ENCODE measurements around the gene ROCK2.
A peak's percentile ranks its signal among the peaks of the same experiment; 100 is the strongest.

The ROCK2 gene

DNA sequence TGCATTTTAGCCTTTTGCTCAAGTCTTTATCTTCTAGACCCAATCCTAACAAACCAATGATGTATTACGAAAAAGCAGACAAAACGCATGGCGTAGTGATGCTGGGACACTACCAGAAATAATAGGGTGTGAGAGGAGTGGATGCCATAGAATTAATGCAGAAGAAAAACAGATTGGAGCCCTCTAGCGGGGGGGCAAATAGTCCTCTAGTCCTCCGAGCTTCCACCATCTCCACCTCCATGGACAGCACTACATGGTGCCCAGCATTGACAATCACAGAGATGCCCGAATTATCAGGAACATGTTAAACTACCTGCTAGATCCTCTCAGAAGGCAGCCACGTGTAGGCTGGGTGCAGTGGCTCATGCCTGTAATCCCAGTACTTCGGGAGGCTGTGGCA lies 15.4 kb upstream of the ROCK2 start:
- H3K27me3 ChIP-seq (ENCODE audit: insufficient read depth, low read length), result no peaks in the 10 kb centered on the region
- no peak overlapping the region for H3K4me3 ChIP-seq (ENCODE audit: low read length)
- H3K36me3 ChIP-seq (ENCODE audit: insufficient read depth, low read length), result no peaks in the 10 kb centered on the region
- no peak overlapping the region for H2AFZ ChIP-seq (ENCODE audit: low read depth, low read length)
- peaks cover 16% of the 10 kb centered on the region for H3K4me1 ChIP-seq (ENCODE audit: insufficient read depth, low read length)
- no peaks in the 10 kb centered on the region for H3K9me3 ChIP-seq (ENCODE audit: low read length)

DNA sequence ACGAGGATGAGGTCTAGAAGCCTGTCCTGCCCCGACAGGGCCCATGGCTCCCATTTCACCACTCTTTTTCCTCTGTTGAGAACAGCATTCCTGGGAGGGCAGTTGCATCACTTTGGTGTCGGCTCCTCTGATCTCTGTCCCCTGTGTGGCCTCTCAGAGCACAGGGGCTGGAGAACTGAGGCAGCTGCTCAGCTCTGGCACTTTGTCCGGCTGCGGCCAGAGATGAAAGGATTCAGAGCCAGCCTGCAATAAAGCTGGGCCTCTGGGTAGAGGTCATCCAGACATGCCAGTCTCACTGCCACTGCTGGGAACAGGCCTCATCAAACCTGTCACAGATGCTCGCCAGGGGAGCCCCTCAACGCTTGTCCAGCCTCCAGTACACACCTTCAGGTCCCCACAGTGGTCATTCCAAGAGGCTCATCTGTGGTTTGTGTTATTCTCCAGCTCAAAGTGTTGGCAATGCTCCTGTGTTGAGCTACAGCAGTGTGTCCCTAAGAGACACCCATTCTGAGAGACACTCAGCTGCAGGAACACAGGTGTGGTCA lies 13.1 kb upstream of the ROCK2 start:
- Histone ChIP-seq H3K4me3 (ENCODE audit: low read length) (no peak overlapping the region), H2AFZ (ENCODE audit: low read depth, low read length) (no peak overlapping the region), H3K36me3 (ENCODE audit: insufficient read depth, low read length) (no peaks in the 10 kb centered on the region), H3K4me1 (ENCODE audit: insufficient read depth, low read length) (peaks cover 16% of the 10 kb centered on the region), H3K27me3 (ENCODE audit: insufficient read depth, low read length) (no peaks in the 10 kb centered on the region), H3K9me3 (ENCODE audit: low read length) (no peaks in the 10 kb centered on the region)

DNA sequence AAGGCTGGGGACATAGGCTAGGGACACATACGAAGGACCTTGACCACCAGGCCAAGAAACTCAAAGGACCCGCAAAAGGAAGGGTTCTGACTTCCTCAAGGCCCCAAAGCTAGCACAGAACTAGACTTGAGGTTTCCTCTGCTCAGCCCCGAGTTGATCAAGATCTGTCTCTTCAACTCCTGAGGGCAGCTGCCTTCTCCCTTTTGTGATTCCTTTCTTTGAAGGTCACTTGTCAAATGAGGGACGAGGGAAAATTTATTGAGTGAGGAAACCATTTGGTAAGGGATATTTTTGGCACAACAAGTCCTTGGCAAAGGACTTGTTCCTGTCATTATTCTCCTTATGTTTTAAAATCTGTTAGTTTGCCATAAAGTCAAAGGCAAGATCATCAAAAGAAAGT lies 12.3 kb upstream of the ROCK2 start:
- no peak overlapping the region for H3K4me3 ChIP-seq (ENCODE audit: low read length)
- peaks cover 2% of the 10 kb centered on the region for H3K9me3 ChIP-seq (ENCODE audit: low read length)
- no peak overlapping the region for H2AFZ ChIP-seq (ENCODE audit: low read depth, low read length)
- H3K27me3 ChIP-seq (ENCODE audit: insufficient read depth, low read length), result no peaks in the 10 kb centered on the region
- peaks cover 16% of the 10 kb centered on the region for H3K4me1 ChIP-seq (ENCODE audit: insufficient read depth, low read length)
- no peaks in the 10 kb centered on the region for H3K36me3 ChIP-seq (ENCODE audit: insufficient read depth, low read length)

DNA sequence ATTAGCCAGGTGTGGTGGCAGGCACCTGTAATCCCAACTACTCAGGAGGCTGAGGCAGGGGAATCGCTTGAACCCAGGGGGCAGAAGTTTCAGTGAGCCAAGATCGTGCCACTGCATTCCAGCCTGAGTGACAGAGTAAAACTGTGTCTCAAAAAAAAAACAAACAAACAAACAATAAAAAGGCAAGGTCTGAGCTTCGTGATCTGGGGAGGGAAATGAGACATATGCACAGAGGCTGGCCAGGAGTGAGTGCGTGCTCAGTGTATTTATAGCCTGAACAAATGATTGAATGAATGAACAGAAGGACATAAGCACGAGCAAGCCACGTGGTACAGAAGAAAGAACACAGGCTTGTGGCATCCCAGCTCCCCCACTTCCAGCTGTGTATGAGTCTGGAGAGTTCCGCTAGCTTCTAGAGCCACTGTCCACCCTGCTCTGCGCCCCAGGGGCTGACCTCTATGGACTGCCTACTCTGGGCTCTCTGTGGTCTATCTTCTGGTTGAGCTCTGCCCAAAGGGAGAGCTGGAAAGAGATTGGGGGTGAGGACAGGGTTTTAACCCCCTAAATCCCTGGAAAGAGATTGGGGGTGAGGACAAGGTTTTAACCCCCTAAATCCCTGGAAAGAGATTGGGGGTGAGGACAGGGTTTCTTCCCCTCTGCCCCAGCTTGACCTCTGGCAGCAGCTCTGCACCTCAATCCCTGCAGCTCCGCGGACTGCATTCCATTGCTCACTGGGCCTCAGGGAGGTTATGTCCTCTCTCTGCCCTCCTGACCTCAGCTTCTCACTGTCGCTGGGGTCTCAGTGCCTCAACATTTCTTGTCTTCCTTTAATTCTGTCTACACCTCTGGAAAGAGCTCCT lies 11.0 kb upstream of the ROCK2 start:
- H3K4me1 ChIP-seq (ENCODE audit: insufficient read depth, low read length), result peaks cover 16% of the 10 kb centered on the region
- no peaks in the 10 kb centered on the region for H3K27me3 ChIP-seq (ENCODE audit: insufficient read depth, low read length)
- H3K4me3 ChIP-seq (ENCODE audit: low read length), result no peak overlapping the region
- no peaks in the 10 kb centered on the region for H3K36me3 ChIP-seq (ENCODE audit: insufficient read depth, low read length)
- no peak overlapping the region for H2AFZ ChIP-seq (ENCODE audit: low read depth, low read length)
- peaks cover 2% of the 10 kb centered on the region for H3K9me3 ChIP-seq (ENCODE audit: low read length)

- Histone ChIP-seq H3K27me3 (ENCODE audit: insufficient read depth, low read length) (no peaks in the 10 kb centered on the region), H3K36me3 (ENCODE audit: insufficient read depth, low read length) (no peaks in the 10 kb centered on the region), H3K4me1 (ENCODE audit: insufficient read depth, low read length) (peaks cover 16% of the 10 kb centered on the region), H2AFZ (ENCODE audit: low read depth, low read length) (no peak overlapping the region), H3K4me3 (ENCODE audit: low read length) (no peak overlapping the region), H3K9me3 (ENCODE audit: low read length) (peaks cover 2% of the 10 kb centered on the region)
These were observed 10.1 kb upstream of the ROCK2 start for GRCh38 chr2:11354363-11355154.

GRCh38 chr2:11352781-11353537 lies 8.5 kb upstream of the ROCK2 start:
- Histone ChIP-seq H3K4me1 (ENCODE audit: insufficient read depth, low read length) (peaks cover 24% of the 10 kb centered on the region), H3K9me3 (ENCODE audit: low read length) (peaks cover 2% of the 10 kb centered on the region), H3K4me3 (ENCODE audit: low read length) (no peak overlapping the region), H3K36me3 (ENCODE audit: insufficient read depth, low read length) (no peaks in the 10 kb centered on the region), H2AFZ (ENCODE audit: low read depth, low read length) (no peak overlapping the region), H3K27me3 (ENCODE audit: insufficient read depth, low read length) (no peaks in the 10 kb centered on the region)

DNA sequence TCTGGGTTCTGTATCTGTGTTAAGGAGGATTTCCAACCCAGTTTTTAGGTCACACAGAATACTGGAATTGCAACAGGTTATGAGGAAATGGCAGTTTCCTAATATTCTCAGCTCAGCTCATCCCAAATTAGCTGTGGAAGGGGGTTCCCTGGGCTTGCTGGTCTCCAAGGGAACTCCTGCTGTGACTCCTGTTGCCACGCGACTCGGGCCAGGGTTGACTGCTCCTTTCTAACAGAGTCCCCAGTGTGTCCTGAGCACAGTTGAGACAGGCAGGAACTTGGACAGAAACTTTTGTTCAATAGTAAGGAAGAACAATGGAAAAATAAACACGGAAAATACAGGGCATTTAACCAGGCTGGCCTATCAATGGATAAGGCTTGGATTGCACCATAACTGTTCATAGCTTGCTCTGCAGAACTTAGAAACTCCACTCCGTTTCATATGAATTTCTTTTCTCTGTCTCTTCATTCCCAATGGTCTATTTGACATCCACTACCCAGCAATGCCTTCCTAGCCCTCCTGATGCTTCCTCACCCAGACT lies 3.8 kb upstream of the ROCK2 start:
- Histone ChIP-seq H3K4me3 (ENCODE audit: low read length) (no peak overlapping the region), H3K9me3 (ENCODE audit: low read length) (peaks cover 2% of the 10 kb centered on the region), H2AFZ (ENCODE audit: low read depth, low read length) (no peak overlapping the region), H3K36me3 (ENCODE audit: insufficient read depth, low read length) (no peaks in the 10 kb centered on the region), H3K27me3 (ENCODE audit: insufficient read depth, low read length) (no peaks in the 10 kb centered on the region), H3K4me1 (ENCODE audit: insufficient read depth, low read length) (peaks cover 15% of the 10 kb centered on the region)

DNA sequence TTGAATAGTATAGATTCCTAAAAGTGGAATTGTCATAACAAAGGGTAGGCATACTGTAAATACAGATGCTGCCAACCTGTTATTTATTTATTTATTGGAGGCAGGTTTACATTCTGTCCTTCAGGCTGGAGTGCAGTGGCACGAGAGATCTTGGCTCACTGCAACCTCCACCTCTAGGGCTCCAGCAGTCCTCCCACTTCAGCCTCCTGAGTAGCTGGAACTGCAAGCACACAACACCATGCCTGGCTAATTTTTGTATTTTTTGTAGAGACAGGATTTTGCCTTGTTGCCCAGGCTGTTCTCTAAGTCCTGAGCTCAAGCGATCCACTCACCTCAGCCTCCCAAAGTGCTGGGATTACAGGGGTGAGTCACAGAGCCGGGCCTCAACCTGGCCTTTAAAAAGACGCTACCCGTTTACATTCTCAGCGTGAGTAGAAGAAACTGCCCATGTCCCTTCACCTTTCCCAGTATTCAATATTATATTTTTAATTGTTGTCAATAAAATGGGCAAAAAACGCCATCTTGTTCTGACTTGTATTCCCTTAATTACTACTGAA lies 3.0 kb upstream of the ROCK2 start:
- Histone ChIP-seq H2AFZ (ENCODE audit: low read depth, low read length) (no peak overlapping the region), H3K36me3 (ENCODE audit: insufficient read depth, low read length) (no peaks in the 10 kb centered on the region), H3K9me3 (ENCODE audit: low read length) (peaks cover 2% of the 10 kb centered on the region), H3K4me3 (ENCODE audit: low read length) (no peak overlapping the region), H3K27me3 (ENCODE audit: insufficient read depth, low read length) (no peaks in the 10 kb centered on the region), H3K4me1 (ENCODE audit: insufficient read depth, low read length) (peaks cover 15% of the 10 kb centered on the region)

DNA sequence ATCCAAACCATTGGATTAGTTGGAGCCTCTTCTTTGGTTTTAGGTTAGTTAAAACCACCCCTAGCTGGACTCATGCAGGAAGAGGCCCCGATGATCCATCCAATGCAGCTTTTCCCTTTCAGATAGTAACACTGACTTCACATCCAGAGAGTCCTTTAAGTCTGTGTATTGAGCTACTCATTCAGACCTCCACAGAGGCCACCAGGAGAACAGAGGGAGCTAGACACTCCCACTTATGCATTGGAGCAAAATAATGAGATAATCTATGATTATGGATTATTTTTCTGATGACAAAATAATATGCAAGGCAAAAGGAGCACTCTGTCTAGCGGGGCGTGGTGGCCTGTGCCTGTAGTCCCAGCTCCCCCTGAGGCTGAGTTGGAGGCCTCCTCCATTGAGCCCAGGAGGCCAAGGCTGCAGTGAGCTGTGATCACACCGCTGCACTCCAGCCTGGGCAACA lies 1.6 kb upstream of the ROCK2 start:
- Histone ChIP-seq H3K4me3 (ENCODE audit: low read length) (peak overlapping the region; percentile 74), H2AFZ (ENCODE audit: low read depth, low read length) (no peak overlapping the region), H3K36me3 (ENCODE audit: insufficient read depth, low read length) (no peaks in the 10 kb centered on the region), H3K9me3 (ENCODE audit: low read length) (no peaks in the 10 kb centered on the region), H3K4me1 (ENCODE audit: insufficient read depth, low read length) (peaks cover 25% of the 10 kb centered on the region), H3K27me3 (ENCODE audit: insufficient read depth, low read length) (no peaks in the 10 kb centered on the region)

DNA sequence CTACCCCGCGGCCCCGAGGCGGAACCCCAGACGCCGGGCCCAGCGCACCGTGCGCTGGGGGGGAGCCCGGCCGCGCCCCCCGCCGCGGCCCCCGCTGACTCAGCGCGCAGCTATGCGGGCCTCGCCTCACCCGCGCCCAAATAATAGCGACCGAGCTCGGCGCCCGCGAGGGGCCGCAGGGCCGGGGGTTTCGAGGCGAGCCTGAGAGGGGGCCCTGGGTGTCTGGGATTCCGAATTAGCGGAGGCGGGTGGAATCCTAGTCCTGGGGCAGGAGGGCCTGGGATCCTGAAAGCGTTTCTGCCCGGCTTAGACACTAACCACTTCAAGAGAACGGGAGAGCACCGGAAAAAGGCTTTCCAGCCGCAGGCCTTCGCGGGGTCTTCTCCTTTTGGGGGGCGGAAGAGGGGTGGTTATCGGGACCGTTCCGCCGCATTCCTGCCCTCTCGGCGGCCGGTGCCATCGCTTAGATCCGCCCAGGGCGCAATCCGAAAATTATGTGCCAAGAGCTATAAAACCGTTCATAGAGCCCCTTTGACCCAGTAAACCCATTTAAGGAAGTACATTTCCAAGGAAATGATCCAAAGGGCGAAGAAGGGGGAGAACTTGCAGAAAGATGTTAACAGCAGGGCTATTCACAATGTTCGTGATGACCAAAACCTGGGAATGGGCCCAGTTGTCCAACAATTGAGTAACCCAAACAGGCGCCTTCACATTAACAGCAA lies 681 bp upstream of the ROCK2 start:
- peak overlapping the region; percentile 86 for H2AFZ ChIP-seq (ENCODE audit: low read depth, low read length)
- peak overlapping the region; percentile 74 for H3K4me3 ChIP-seq (ENCODE audit: low read length)
- no peaks in the 10 kb centered on the region for H3K36me3 ChIP-seq (ENCODE audit: insufficient read depth, low read length)
- no peaks in the 10 kb centered on the region for H3K27me3 ChIP-seq (ENCODE audit: insufficient read depth, low read length)
- H3K4me1 ChIP-seq (ENCODE audit: insufficient read depth, low read length), result peaks cover 31% of the 10 kb centered on the region
- no peaks in the 10 kb centered on the region for H3K9me3 ChIP-seq (ENCODE audit: low read length)

GRCh38 chr2:11343650-11344341 lies 640 bp downstream of the ROCK2 start:
- Histone ChIP-seq H3K27me3 (ENCODE audit: insufficient read depth, low read length) (no peaks in the 10 kb centered on the region), H2AFZ (ENCODE audit: low read depth, low read length) (peak overlapping the region; percentile 82), H3K4me1 (ENCODE audit: insufficient read depth, low read length) (peaks cover 31% of the 10 kb centered on the region), H3K9me3 (ENCODE audit: low read length) (no peaks in the 10 kb centered on the region), H3K4me3 (ENCODE audit: low read length) (peak overlapping the region; percentile 74), H3K36me3 (ENCODE audit: insufficient read depth, low read length) (no peaks in the 10 kb centered on the region)
